Hematopoietic multipotent progenitor cell treated with erythropoietin and hydrocortisone succinate and interleukin-3 and kit ligand, for 15 days (in vitro differentiated cells): ENCODE measurements around the gene ARHGAP33.
"Not testable (repeated sequence)": the region's sequence is repeated elsewhere in the genome, so short reads cannot be mapped to it uniquely, and the experiment has no call there.

Source experiments
- DNase-seq: peaks from one replicate; pipeline ENCODE4 v3.0.0-alpha.2; 2015; ENCODE audit warnings: low spot score

The ARHGAP33 gene

GRCh38 chr19:35780717-35781116, 5.4 kb downstream of the ARHGAP33 start:
- DNase-seq: no peak

- no peak for DNase-seq
Measured at GRCh38 chr19:35781650-35782049, 6.3 kb downstream of the ARHGAP33 start.

- DNase-seq: no peak
Measured at GRCh38 chr19:35782589-35782988, 7.2 kb downstream of the ARHGAP33 start.

GRCh38 chr19:35783469-35784434, 8.4 kb downstream of the ARHGAP33 start:
- DNase-seq: no peak

GRCh38 chr19:35784503-35785338, 9.4 kb downstream of the ARHGAP33 start:
- DNase-seq: no peak

GRCh38 chr19:35785339-35785627, 9.9 kb downstream of the ARHGAP33 start:
- DNase-seq: no peak

GRCh38 chr19:35786299-35787160, 11.2 kb downstream of the ARHGAP33 start:
- no peak for DNase-seq

GRCh38 chr19:35787227-35787799, 11.9 kb downstream of the ARHGAP33 start:
- no peak for DNase-seq

GRCh38 chr19:35788205-35788960, 13.0 kb downstream of the ARHGAP33 start:
- no peak for DNase-seq

GRCh38 chr19:35789195-35789977, 14.0 kb downstream of the ARHGAP33 start:
- no peak for DNase-seq

- DNase-seq: no peak
Measured at GRCh38 chr19:35789978-35790944, 14.9 kb downstream of the ARHGAP33 start.

- no peak for DNase-seq
Measured at GRCh38 chr19:35790981-35791813, 15.8 kb downstream of the ARHGAP33 start.

GRCh38 chr19:35791814-35792279, 16.5 kb downstream of the ARHGAP33 start:
- DNase-seq: no peak

- no peak for DNase-seq
Measured at GRCh38 chr19:35792312-35792711, 16.9 kb downstream of the ARHGAP33 start.

GRCh38 chr19:35792888-35793287, 17.5 kb downstream of the ARHGAP33 start:
- DNase-seq: no peak

- DNase-seq: no peak
Measured at GRCh38 chr19:35793381-35794165, 18.2 kb downstream of the ARHGAP33 start.

- DNase-seq: not testable (repeated sequence)
Measured at GRCh38 chr19:35795564-35795963, 20.2 kb downstream of the ARHGAP33 start.
